K562 (cell line): ENCODE data around the gene ACER3. TPM values are rescaled to one million over a fixed set of nuclear protein-coding genes. Genes with fewer than 3 reads are reported as not detected.
A peak's percentile ranks its signal among the peaks of the same experiment; 100 is the strongest.

Experiments used
- ATAC-seq: fragments of 200-7000 bp; cut with Tn5 transposase; 3 replicates; pipeline ENCODE4 v1.9.1; 2020; ENCODE audit warnings: moderate library complexity
- BruUV-seq: library from RNA; stranded (reverse); fragments of 400-500 nt; replicated peaks from 2 replicates; lab custom pipeline; 2021; lab: Mats Ljungman, UMichigan
- CTCF ChIA-PET: fragments of 300-600 bp; formaldehyde crosslinking; extraction: SDS; loops from one replicate; lab custom pipeline; 2021; ENCODE audit warnings: low intra/inter-chr PET ratio; lab: Yijun Ruan, JAX
- POLR2A ChIA-PET: fragments of 300-600, 350-650 bp; sonication (Branson Sonifier 250); formaldehyde crosslinking; extraction: SDS; loops from one replicate; lab custom pipeline; 2021; ENCODE audit warnings: antibody characterized with exemption, inconsistent platforms; lab: Yijun Ruan, JAX
- DNase-seq, 4 experiments: peaks; one replicate each; pipeline versions ENCODE4 v3.0.0 to v3.0.0-alpha.2; 2011 to 2018; ENCODE audit warnings: low spot score in 3 of 4, mixed read lengths in 3 of 4; ENCODE audit errors: extremely low read depth in 1 of 4
- FAIRE-seq: peaks from 2 replicates; lab custom pipeline; 2011; peaks lifted over from hg19 to GRCh38; lab: Jason Lieb, UNC
- H2AFZ ChIP-seq: 2 replicates; pipeline ENCODE4 v1.6.0; 2011; ENCODE audit warnings: low read depth, low read length, control low read depth, inconsistent platforms
- H3K27ac ChIP-seq: fragments of 200-600 bp; 3 replicates; pipeline ENCODE4 v1.8.0; 2011; ENCODE audit warnings: low read depth, mild to moderate bottlenecking, control low read depth, inconsistent platforms, low read length, moderate library complexity, mixed read lengths; ENCODE audit errors: extremely low read depth
- H3K27me3 ChIP-seq, 2 experiments: fragments of 300-600 bp in 1 of 2; 2 replicates in 1 of 2; 3 replicates in 1 of 2; pipeline versions ENCODE4 v1.6.0 to v1.8.0; 2011; ENCODE audit warnings: inconsistent platforms in 2 of 2, low read length in 2 of 2, mild to moderate bottlenecking in 1 of 2, mixed read lengths in 1 of 2, moderate library complexity in 1 of 2; ENCODE audit not compliant: control insufficient read depth in 2 of 2, insufficient read depth in 2 of 2
- H3K36me3 ChIP-seq: fragments of 300-600 bp; 3 replicates; pipeline ENCODE4 v1.8.0; 2011; ENCODE audit warnings: mild to moderate bottlenecking, low read length, inconsistent platforms; ENCODE audit not compliant: control insufficient read depth, insufficient read depth
- H3K4me1 ChIP-seq, 2 experiments: fragments of 200-600 bp in 1 of 2; replicated peaks in 1 of 2; 2 replicates in 1 of 2; 3 replicates in 1 of 2; pipeline versions ENCODE4 v1.5.1 to v1.8.0; 2011; ENCODE audit warnings: inconsistent platforms in 2 of 2, low read length in 2 of 2, mild to moderate bottlenecking in 1 of 2, mixed read lengths in 1 of 2, moderate library complexity in 1 of 2; ENCODE audit not compliant: control insufficient read depth in 2 of 2, insufficient read depth in 2 of 2
- H3K4me2 ChIP-seq: 2 replicates; pipeline ENCODE4 v1.6.1; 2011; ENCODE audit warnings: low read length, control low read depth, inconsistent platforms, mixed read lengths; ENCODE audit not compliant: insufficient read depth
- H3K4me3 ChIP-seq: fragments of 200-600 bp; sonication (generic), shearing (Covaris generic); 2 replicates; pipeline ENCODE4 v1.5.1; 2016; ENCODE audit warnings: control low read depth, inconsistent platforms
- H3K79me2 ChIP-seq: fragments of 200-600 bp; 3 replicates; pipeline ENCODE4 v1.8.0; 2011; ENCODE audit warnings: low read length, inconsistent platforms; ENCODE audit not compliant: control insufficient read depth, insufficient read depth
- H3K9ac ChIP-seq, 2 experiments: 2 replicates each; pipeline versions ENCODE4 v1.6.0 to v1.6.1; 2011; ENCODE audit warnings: low read depth in 2 of 2, low read length in 2 of 2, control low read depth in 1 of 2, inconsistent platforms in 1 of 2, mild to moderate bottlenecking in 1 of 2, mixed read lengths in 1 of 2; ENCODE audit not compliant: insufficient read depth in 1 of 2
- H3K9me1 ChIP-seq: one replicate; pipeline ENCODE4 v1.6.0; 2011; ENCODE audit warnings: inconsistent platforms, mild to moderate bottlenecking, low read length, moderate library complexity; ENCODE audit not compliant: control insufficient read depth, insufficient read depth
- H3K9me3 ChIP-seq: replicated peaks from 2 replicates; pipeline ENCODE4 v1.5.1; 2011; ENCODE audit warnings: low read depth, low read length, inconsistent platforms; ENCODE audit not compliant: control insufficient read depth, insufficient read depth
- H4K20me1 ChIP-seq: replicated peaks from 2 replicates; pipeline ENCODE4 v1.6.1; 2011; ENCODE audit warnings: low read length, inconsistent platforms, mixed read lengths; ENCODE audit not compliant: control insufficient read depth, insufficient read depth
- DPF2 ChIP-seq: fragments of 450-650 bp; IDR thresholded peaks from 2 replicates; pipeline ENCODE4 v1.6.1; 2016
- HNRNPL ChIP-seq: fragments of 200-400 bp; formaldehyde crosslinking; IDR thresholded peaks from 2 replicates; pipeline ENCODE4 v1.6.1; 2017; ENCODE audit warnings: low read depth, mild to moderate bottlenecking, low read length
- KAT8 ChIP-seq: fragments of 450-650 bp; IDR thresholded peaks from 2 replicates; pipeline ENCODE4 v1.6.1; 2016; ENCODE audit warnings: low read depth, mild to moderate bottlenecking
- MYNN ChIP-seq, 2 experiments: sonication (generic); formaldehyde crosslinking in 1 of 2; IDR thresholded peaks; 2 replicates each; pipeline versions ENCODE4 v1.5.0 to v1.6.1; 2016 to 2020; ENCODE audit warnings: antibody characterized with exemption in 1 of 2, missing genetic modification reagents in 1 of 2
- NFATC3 ChIP-seq: fragments of 450-650 bp; IDR thresholded peaks from 2 replicates; pipeline ENCODE4 v1.6.1; 2017; ENCODE audit warnings: mild to moderate bottlenecking
- SAFB2 ChIP-seq: fragments of 200-400 bp; formaldehyde crosslinking; IDR thresholded peaks from 2 replicates; pipeline ENCODE4 v1.6.1; 2018; ENCODE audit warnings: borderline replicate concordance, low read length, low read depth, moderate library complexity; ENCODE audit not compliant: severe bottlenecking
- SIX5 ChIP-seq, 2 experiments: IDR thresholded peaks; 2 replicates each; pipeline ENCODE4 v1.6.1; 2011; ENCODE audit warnings: low read length in 2 of 2, borderline replicate concordance in 1 of 2, low read depth in 1 of 2, mild to moderate bottlenecking in 1 of 2, moderate library complexity in 1 of 2; ENCODE audit not compliant: insufficient read depth in 1 of 2
- SMARCA4 ChIP-seq: fragments of 450-650 bp; IDR thresholded peaks from 2 replicates; pipeline ENCODE4 v1.6.1; 2016
- SP1 ChIP-seq: sonication (generic); formaldehyde crosslinking; IDR thresholded peaks from 2 replicates; pipeline ENCODE4 v1.8.1; 2022; ENCODE audit warnings: mild to moderate bottlenecking, missing genetic modification reagents
- SRF ChIP-seq, 2 experiments: fragments of 250-450, 450-650 bp in 1 of 2; sonication (Bioruptor Pico) in 1 of 2; sonication (generic) in 1 of 2; formaldehyde crosslinking; IDR thresholded peaks; 2 replicates each; pipeline versions ENCODE4 v1.5.0 to v1.5.1; 2020 to 2022; ENCODE audit warnings: mild to moderate bottlenecking in 1 of 2, missing genetic modification reagents in 1 of 2
- ZNF445 ChIP-seq: fragments of 250-450 bp; sonication (Bioruptor Pico); IDR thresholded peaks from 2 replicates; pipeline ENCODE4 v1.4.0; 2020; ENCODE audit warnings: low read depth, mild to moderate bottlenecking, moderate library complexity
- WGBS: fragments of 100-300 bp; shearing (Covaris generic); methylation state at CpG from one replicate; pipeline ENCODE4 v1.1.6; 2016; ENCODE audit warnings: low coverage, mixed read lengths; ENCODE audit not compliant: insufficient coverage; ENCODE audit errors: missing lambda C conversion rate; 5-methylcytosine and 5-hydroxymethylcytosine counted together
- in situ Hi-C: fragments of 300-500 bp; cut with MboI; formaldehyde crosslinking; loops from 4 replicates; pipeline ENCODE4 v1.15.0; 2018; ENCODE audit warnings: inconsistent platforms, mixed read lengths
- intact Hi-C: fragments of 100-400 bp; cut with micrococcal nuclease; formaldehyde crosslinking; loops from 2 replicates; pipeline ENCODE4 v1.14.2; 2022
- polyA plus RNA-seq, 8 experiments: library from polyadenylated mRNA; depleted of rRNA in 4 of 8; stranded (reverse) in 5 of 8; unstranded in 3 of 8; fragments of >200 nt; fragmentation: Nextera tagmentation in 2 of 8; fragmentation: Illumina TruSeq in 1 of 8; extraction: Ambion mirVana in 2 of 8; extraction: Trizol in 1 of 8; gene quantifications; 2 replicates each; pipeline versions ENCODE4 v1.2.1 to v1.2.3, GENCODE V29; 2011 to 2014; ENCODE audit warnings: inconsistent platforms in 1 of 8, missing spikeins in 1 of 8
- total RNA-seq, 7 experiments: library from RNA; depleted of rRNA in 6 of 7; stranded (reverse); fragments of >200 nt in 6 of 7; fragmentation: Illumina TruSeq in 2 of 7; extraction: Trizol in 2 of 7; gene quantifications; 2 replicates each; pipeline versions ENCODE4 v1.2.1 to v1.2.3, GENCODE V29; 2011 to 2021; ENCODE audit warnings: low replicate concordance in 1 of 7
- TF ChIP-seq, protein P1 (sequence below): fragments of 450-650 bp; conservative IDR thresholded peaks from 2 replicates; pipeline ENCODE4 v1.6.1; 2016; ENCODE audit warnings: missing genetic modification characterization, low read depth, mild to moderate bottlenecking, control low read depth, missing compliant biosample characterization
- TF ChIP-seq, protein P2 (sequence below): fragments of 450-650 bp; formaldehyde crosslinking; IDR thresholded peaks from 2 replicates; pipeline ENCODE4 v1.4.0; 2020; ENCODE audit warnings: mild to moderate bottlenecking, mixed read lengths
- TF ChIP-seq, protein P3 (sequence below): fragments of 250-450 bp; sonication (Bioruptor Pico); IDR thresholded peaks from 2 replicates; pipeline ENCODE4 v1.4.0; 2020; ENCODE audit warnings: borderline replicate concordance

Gene ACER3
- total and polyA plus RNA-seq, 9 of the 15 experiments (the other 6 are each of a cell fraction or from before 2014, with no cell fraction given) = 2.0 to 23.8 (median 9.5) TPM

DNA sequence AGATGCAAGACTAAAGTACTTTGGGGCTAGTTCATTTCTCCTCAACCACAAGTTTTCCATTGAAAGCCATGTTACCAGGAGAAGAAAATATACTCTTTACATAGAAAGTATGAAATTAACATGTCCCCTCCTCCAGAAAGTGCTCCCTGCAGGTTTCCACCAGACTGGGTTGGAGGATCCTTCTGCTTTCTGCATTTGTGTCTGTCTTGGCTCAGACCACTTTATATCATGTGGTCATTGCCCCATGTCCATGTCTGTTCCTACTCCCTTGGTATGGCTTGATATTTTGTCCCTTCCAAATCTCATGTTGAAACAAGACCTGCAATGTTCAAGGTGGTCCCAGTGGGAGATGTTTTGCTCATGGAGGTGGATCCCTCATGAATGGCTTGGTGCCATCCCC lies 28.4 kb upstream of the ACER3 start (continued):
- TF ChIP-seq SIX5 (IDR thresholded peaks at IDR 0.05; ENCODE audit: borderline replicate concordance in 1 of 2, insufficient read depth in 1 of 2, low read depth in 1 of 2, low read length in 2 of 2) (no peak), HNRNPL (no peak), KAT8 (no peak), DPF2 (no peak), SMARCA4 (no peak)
- TF ChIP-seq, protein P1, sequence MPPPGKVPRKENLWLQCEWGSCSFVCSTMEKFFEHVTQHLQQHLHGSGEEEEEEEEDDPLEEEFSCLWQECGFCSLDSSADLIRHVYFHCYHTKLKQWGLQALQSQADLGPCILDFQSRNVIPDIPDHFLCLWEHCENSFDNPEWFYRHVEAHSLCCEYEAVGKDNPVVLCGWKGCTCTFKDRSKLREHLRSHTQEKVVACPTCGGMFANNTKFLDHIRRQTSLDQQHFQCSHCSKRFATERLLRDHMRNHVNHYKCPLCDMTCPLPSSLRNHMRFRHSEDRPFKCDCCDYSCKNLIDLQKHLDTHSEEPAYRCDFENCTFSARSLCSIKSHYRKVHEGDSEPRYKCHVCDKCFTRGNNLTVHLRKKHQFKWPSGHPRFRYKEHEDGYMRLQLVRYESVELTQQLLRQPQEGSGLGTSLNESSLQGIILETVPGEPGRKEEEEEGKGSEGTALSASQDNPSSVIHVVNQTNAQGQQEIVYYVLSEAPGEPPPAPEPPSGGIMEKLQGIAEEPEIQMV (tag) = no peak
- TF ChIP-seq, protein P2, sequence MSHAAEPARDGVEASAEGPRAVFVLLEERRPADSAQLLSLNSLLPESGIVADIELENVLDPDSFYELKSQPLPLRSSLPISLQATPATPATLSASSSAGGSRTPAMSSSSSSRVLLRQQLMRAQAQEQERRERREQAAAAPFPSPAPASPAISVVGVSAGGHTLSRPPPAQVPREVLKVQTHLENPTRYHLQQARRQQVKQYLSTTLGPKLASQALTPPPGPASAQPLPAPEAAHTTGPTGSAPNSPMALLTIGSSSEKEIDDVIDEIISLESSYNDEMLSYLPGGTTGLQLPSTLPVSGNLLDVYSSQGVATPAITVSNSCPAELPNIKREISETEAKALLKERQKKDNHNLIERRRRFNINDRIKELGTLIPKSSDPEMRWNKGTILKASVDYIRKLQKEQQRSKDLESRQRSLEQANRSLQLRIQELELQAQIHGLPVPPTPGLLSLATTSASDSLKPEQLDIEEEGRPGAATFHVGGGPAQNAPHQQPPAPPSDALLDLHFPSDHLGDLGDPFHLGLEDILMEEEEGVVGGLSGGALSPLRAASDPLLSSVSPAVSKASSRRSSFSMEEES (CRISPR knock-in tag) = no peak

DNA sequence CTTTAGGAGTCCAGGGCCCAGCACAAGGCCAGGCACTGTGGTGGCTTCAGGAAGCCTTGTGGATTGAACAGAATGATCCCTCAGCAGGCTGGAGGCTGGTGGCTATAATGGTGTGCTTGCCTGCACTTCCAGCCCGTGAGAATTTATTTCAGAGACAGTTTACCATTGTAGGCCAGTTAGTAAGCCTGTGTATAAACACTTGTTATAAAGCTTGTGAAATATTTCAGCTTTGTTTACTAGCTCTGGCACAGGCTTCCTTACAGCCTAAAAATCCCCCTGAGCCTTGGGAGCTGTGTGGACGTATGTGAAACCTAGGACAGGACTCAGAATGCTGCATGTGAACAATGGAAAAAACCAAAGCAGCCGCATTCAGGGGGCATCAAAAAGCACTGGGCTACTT lies 26.6 kb upstream of the ACER3 start:
- no peak for FAIRE-seq
- H3K9me3 ChIP-seq = no peaks in the 10 kb centered on the region
- H4K20me1 ChIP-seq = no peaks in the 10 kb centered on the region
- 70% methylated on average over 3 of the region's 3 CpGs for WGBS
- POLR2A ChIA-PET = no interaction called here
- intact Hi-C loops = no loop called here
- no peak for ATAC-seq
- no peak for TF ChIP-seq SAFB2
- TF ChIP-seq, protein P3, sequence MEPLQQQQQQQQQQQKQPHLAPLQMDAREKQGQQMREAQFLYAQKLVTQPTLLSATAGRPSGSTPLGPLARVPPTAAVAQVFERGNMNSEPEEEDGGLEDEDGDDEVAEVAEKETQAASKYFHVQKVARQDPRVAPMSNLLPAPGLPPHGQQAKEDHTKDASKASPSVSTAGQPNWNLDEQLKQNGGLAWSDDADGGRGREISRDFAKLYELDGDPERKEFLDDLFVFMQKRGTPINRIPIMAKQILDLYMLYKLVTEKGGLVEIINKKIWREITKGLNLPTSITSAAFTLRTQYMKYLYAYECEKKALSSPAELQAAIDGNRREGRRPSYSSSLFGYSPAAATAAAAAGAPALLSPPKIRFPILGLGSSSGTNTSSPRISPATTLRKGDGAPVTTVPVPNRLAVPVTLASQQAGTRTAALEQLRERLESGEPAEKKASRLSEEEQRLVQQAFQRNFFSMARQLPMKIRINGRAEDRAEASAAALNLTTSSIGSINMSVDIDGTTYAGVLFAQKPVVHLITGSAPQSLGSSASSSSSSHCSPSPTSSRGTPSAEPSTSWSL (CRISPR knock-in tag) = no peak
- no peak for TF ChIP-seq NFATC3
- TF ChIP-seq SP1 = no peak
- TF ChIP-seq MYNN (IDR thresholded peaks at IDR 0.05) = no peak
- no peak for TF ChIP-seq MYNN (CRISPR knock-in tag; IDR thresholded peaks at IDR 0.05)
- TF ChIP-seq ZNF445 (CRISPR knock-in tag) = no peak
- no peak for TF ChIP-seq SRF (CRISPR knock-in tag; IDR thresholded peaks at IDR 0.05)
- no peak overlapping the region; a peak in 1 of 4 replicates for H3K9ac ChIP-seq
- H3K4me1 ChIP-seq = peaks cover 29 to 30% of the 10 kb centered on the region in 2 experiments; a peak in 3 of 5 replicates
- no peak for DNase-seq
- H3K36me3 ChIP-seq = no peaks in the 10 kb centered on the region
- H3K4me2 ChIP-seq = no peak overlapping the region
- CTCF ChIA-PET = no interaction called here
- H3K79me2 ChIP-seq = no peaks in the 10 kb centered on the region
- no TSS peak for BruUV-seq
- H3K27ac ChIP-seq = no peak overlapping the region
- H3K4me3 ChIP-seq = no peak overlapping the region
- in situ Hi-C loops = no loop called here
- peak overlapping the region; percentile 58 for H2AFZ ChIP-seq
- no peaks in the 10 kb centered on the region for H3K9me1 ChIP-seq
- H3K27me3 ChIP-seq = no peaks in the 10 kb centered on the region
